ENCODE results near the gene PHYKPL.
"Not testable (repeated sequence)": the region's sequence is repeated elsewhere in the genome, so short reads cannot be mapped to it uniquely, and the experiment has no call there.

GRCh38 chr5:178239626-178240301, 7.2 kb upstream of the PHYKPL start:
- TF ChIP-seq, protein P1, sequence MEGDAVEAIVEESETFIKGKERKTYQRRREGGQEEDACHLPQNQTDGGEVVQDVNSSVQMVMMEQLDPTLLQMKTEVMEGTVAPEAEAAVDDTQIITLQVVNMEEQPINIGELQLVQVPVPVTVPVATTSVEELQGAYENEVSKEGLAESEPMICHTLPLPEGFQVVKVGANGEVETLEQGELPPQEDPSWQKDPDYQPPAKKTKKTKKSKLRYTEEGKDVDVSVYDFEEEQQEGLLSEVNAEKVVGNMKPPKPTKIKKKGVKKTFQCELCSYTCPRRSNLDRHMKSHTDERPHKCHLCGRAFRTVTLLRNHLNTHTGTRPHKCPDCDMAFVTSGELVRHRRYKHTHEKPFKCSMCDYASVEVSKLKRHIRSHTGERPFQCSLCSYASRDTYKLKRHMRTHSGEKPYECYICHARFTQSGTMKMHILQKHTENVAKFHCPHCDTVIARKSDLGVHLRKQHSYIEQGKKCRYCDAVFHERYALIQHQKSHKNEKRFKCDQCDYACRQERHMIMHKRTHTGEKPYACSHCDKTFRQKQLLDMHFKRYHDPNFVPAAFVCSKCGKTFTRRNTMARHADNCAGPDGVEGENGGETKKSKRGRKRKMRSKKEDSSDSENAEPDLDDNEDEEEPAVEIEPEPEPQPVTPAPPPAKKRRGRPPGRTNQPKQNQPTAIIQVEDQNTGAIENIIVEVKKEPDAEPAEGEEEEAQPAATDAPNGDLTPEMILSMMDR (IDR thresholded peaks at IDR 0.05): not testable (repeated sequence)
- TF ChIP-seq REST (IDR thresholded peaks at IDR 0.05; ENCODE audit: insufficient read depth in 1 of 2, low read depth in 2 of 2, low read length in 1 of 2); POLR2AphosphoS5 (IDR thresholded peaks at IDR 0.05; ENCODE audit: low read depth, low read length); SIN3A (IDR thresholded peaks at IDR 0.05; ENCODE audit: borderline replicate concordance, insufficient read depth, low read depth, low read length): not testable (repeated sequence)
